Keratinocyte (primary cell): Measurements from ENCODE around the gene DPP8. TPM values are rescaled to one million over a fixed set of nuclear protein-coding genes. Genes with fewer than 3 reads are reported as not detected.

Source experiments
- DNase-seq: peaks from one replicate; pipeline ENCODE4 v3.0.0-alpha.2; 2011; ENCODE audit warnings: low read depth, missing footprints, low spot score
- FAIRE-seq: peaks from 2 replicates; lab custom pipeline; 2011; peaks lifted over from hg19 to GRCh38; lab: Jason Lieb, UNC
- H2AFZ ChIP-seq: 2 replicates; pipeline ENCODE4 v1.6.0; 2012; ENCODE audit warnings: low read length, control low read depth, inconsistent platforms; ENCODE audit not compliant: control insufficient read depth
- H3K27ac ChIP-seq: 2 replicates; pipeline ENCODE4 v1.5.1; 2011; ENCODE audit warnings: low read length; ENCODE audit not compliant: control insufficient read depth, insufficient read depth
- H3K27me3 ChIP-seq: 3 replicates; pipeline ENCODE4 v1.6.0; 2011; ENCODE audit warnings: low read length; ENCODE audit not compliant: control insufficient read depth, insufficient read depth; ENCODE audit errors: extremely low read depth
- H3K36me3 ChIP-seq, 2 experiments: 2 replicates in 1 of 2; 3 replicates in 1 of 2; pipeline ENCODE4 v1.5.1; 2011; ENCODE audit warnings: low read length in 2 of 2, mild to moderate bottlenecking in 1 of 2; ENCODE audit not compliant: control insufficient read depth in 2 of 2, insufficient read depth in 2 of 2; ENCODE audit errors: extremely low read depth in 1 of 2
- H3K4me1 ChIP-seq: 3 replicates; pipeline ENCODE4 v1.5.1; 2011; ENCODE audit warnings: low read length; ENCODE audit not compliant: control insufficient read depth, insufficient read depth; ENCODE audit errors: extremely low read depth
- H3K4me2 ChIP-seq: 3 replicates; pipeline ENCODE4 v1.6.0; 2011; ENCODE audit warnings: low read depth, low read length; ENCODE audit not compliant: control insufficient read depth, insufficient read depth; ENCODE audit errors: extremely low read depth
- H3K4me3 ChIP-seq, 3 experiments: fragments of 200-600 bp in 1 of 3; sonication (generic) in 1 of 3; 2 replicates in 2 of 3; 3 replicates in 1 of 3; pipeline ENCODE4 v1.5.1; 2011 to 2016; ENCODE audit warnings: low read length in 3 of 3, mild to moderate bottlenecking in 3 of 3, control low read depth in 2 of 3, inconsistent platforms in 1 of 3, low read depth in 1 of 3, mixed read lengths in 1 of 3, mixed run types in 1 of 3, moderate library complexity in 1 of 3; ENCODE audit not compliant: control insufficient read depth in 2 of 3, insufficient read depth in 2 of 3; ENCODE audit errors: extremely low read depth in 1 of 3
- H3K79me2 ChIP-seq: 2 replicates; pipeline ENCODE4 v1.6.0; 2012; ENCODE audit warnings: low read length; ENCODE audit not compliant: control insufficient read depth, insufficient read depth
- H3K9ac ChIP-seq: 3 replicates; pipeline ENCODE4 v1.6.0; 2011; ENCODE audit warnings: low read length; ENCODE audit not compliant: control insufficient read depth, insufficient read depth; ENCODE audit errors: extremely low read depth
- H3K9me1 ChIP-seq: 3 replicates; pipeline ENCODE4 v1.6.0; 2011; ENCODE audit warnings: low read length; ENCODE audit not compliant: control insufficient read depth, insufficient read depth; ENCODE audit errors: extremely low read depth
- H3K9me3 ChIP-seq: 2 replicates; pipeline ENCODE4 v1.5.1; 2012; ENCODE audit warnings: low read depth, low read length; ENCODE audit not compliant: control insufficient read depth
- H4K20me1 ChIP-seq: 3 replicates; pipeline ENCODE4 v1.6.0; 2011; ENCODE audit warnings: low read length; ENCODE audit not compliant: control insufficient read depth, insufficient read depth; ENCODE audit errors: extremely low read depth
- EZH2 ChIP-seq: IDR thresholded peaks from one replicate; pipeline ENCODE4 v1.6.1; 2012; ENCODE audit warnings: inconsistent platforms, mild to moderate bottlenecking, low read length, moderate library complexity
- dilution Hi-C: fragments of 300-500 bp; cut with MboI; formaldehyde crosslinking; loops from one replicate; pipeline ENCODE4 v1.7.0; 2020; ENCODE audit warnings: low sequenced_read_pairs; ENCODE audit not compliant: extremely low pct_ligation_motif_present
- polyA plus RNA-seq, 5 experiments: library from polyadenylated mRNA; depleted of rRNA in 3 of 5; stranded (reverse) in 3 of 5; stranded (forward) in 1 of 5; unstranded in 1 of 5; fragments of >200 nt; gene quantifications; 1 replicate in 1 of 5; 2 replicates in 3 of 5; 3 replicates in 1 of 5; pipeline versions ENCODE4 v1.2.1 to v1.2.3, GENCODE V29; 2011 to 2012; ENCODE audit warnings: missing spikeins in 2 of 5, low read depth in 1 of 5, low replicate concordance in 1 of 5
- TF ChIP-seq, protein P1 (sequence below), 3 experiments: IDR thresholded peaks in 1 of 3; conservative IDR thresholded peaks in 1 of 3; optimal IDR thresholded peaks in 1 of 3; 2 replicates in 2 of 3; 3 replicates in 1 of 3; pipeline versions ENCODE3 to v1.5.1; 2011; ENCODE audit warnings: low read length in 3 of 3, mild to moderate bottlenecking in 3 of 3, moderate library complexity in 2 of 3, control low read depth in 1 of 3, inconsistent platforms in 1 of 3; ENCODE audit not compliant: insufficient read depth in 2 of 3; ENCODE audit errors: extremely low read depth in 1 of 3

The DPP8 gene
- polyA plus RNA-seq, 1 donor (not counting 4 experiments of a cell fraction or from before 2014, with no cell fraction given): 21.6 TPM

DNA sequence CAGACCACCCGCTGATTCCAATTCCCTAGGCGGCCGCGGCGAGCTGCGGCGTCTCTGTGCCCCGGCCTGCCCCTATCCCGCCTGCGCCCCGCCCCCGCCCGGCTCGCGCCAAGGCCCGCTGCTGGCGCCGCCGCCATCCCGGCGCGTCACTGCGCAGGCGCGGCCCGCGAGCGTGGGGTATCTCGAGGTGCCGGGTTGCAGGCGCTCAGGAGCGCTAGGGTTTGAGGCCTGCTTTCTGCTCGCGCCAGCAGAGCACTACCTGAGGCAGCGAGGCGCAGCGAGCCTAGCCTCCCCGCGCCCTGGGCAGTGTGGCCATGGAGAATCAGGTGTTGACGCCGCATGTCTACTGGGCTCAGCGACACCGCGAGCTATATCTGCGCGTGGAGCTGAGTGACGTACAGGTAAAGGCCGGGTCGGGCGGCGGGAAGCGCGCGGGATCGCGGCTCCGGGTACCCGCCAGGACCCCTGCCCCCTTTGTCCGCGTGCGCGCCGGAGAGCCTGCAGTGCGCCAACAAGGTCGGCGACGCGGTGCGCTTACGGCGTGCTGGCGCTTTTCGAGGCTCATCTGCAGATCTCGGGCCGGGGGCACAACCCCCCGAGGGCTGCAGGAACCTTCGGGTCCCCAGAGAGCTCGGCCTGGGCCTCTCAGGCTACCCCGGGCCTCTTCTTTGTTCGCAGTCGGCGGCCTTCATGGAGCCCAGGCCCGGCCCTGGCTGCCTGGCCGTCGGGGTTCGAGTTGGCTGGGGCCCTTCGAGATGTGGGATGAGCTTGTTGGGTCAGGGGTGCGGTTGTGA lies 13.0 kb upstream of the DPP8 start, which contains the start of gene HACD3:
Gene HACD3, plus strand, starts transcription at position 146 of the 794 bp plus-strand sequence. Its CDS starts 169 bp downstream, at position 315.
- FAIRE-seq (no peak), DNase-seq (no peak)
- TF ChIP-seq EZH2: no peak
- TF ChIP-seq, protein P1, sequence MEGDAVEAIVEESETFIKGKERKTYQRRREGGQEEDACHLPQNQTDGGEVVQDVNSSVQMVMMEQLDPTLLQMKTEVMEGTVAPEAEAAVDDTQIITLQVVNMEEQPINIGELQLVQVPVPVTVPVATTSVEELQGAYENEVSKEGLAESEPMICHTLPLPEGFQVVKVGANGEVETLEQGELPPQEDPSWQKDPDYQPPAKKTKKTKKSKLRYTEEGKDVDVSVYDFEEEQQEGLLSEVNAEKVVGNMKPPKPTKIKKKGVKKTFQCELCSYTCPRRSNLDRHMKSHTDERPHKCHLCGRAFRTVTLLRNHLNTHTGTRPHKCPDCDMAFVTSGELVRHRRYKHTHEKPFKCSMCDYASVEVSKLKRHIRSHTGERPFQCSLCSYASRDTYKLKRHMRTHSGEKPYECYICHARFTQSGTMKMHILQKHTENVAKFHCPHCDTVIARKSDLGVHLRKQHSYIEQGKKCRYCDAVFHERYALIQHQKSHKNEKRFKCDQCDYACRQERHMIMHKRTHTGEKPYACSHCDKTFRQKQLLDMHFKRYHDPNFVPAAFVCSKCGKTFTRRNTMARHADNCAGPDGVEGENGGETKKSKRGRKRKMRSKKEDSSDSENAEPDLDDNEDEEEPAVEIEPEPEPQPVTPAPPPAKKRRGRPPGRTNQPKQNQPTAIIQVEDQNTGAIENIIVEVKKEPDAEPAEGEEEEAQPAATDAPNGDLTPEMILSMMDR (optimal IDR thresholded peaks at IDR 0.05 in 1 of 3, IDR thresholded peaks at IDR 0.05 in 1 of 3, conservative IDR thresholded peaks at IDR 0.05 in 1 of 3; ENCODE audit: extremely low read depth in 1 of 3, insufficient read depth in 2 of 3, low read length in 3 of 3): no peak
- no peaks in the 10 kb centered on the region for H3K9me3 ChIP-seq
- H3K9me1 ChIP-seq: peaks cover 2% of the 10 kb centered on the region
- H3K4me2 ChIP-seq: peak within 1 kb of the TSS; percentile 95
- H4K20me1 ChIP-seq: peaks cover 4% of the 10 kb centered on the region
- H2AFZ ChIP-seq: peak within 1 kb of the TSS; percentile 98
- dilution Hi-C loops: no loop called here
- peak within 1 kb of the TSS; percentile 84 for H3K27ac ChIP-seq
- H3K79me2 ChIP-seq: peaks cover 47% of the 10 kb centered on the region
- peak within 1 kb of the TSS; percentile 86 to 92 (median 86) for H3K4me3 ChIP-seq
- peaks cover 41% of the 10 kb centered on the region for H3K4me1 ChIP-seq
- no peaks in the 10 kb centered on the region for H3K27me3 ChIP-seq
- peak within 1 kb of the TSS; percentile 92 for H3K9ac ChIP-seq
- H3K36me3 ChIP-seq: no peaks in the 10 kb centered on the region

DNA sequence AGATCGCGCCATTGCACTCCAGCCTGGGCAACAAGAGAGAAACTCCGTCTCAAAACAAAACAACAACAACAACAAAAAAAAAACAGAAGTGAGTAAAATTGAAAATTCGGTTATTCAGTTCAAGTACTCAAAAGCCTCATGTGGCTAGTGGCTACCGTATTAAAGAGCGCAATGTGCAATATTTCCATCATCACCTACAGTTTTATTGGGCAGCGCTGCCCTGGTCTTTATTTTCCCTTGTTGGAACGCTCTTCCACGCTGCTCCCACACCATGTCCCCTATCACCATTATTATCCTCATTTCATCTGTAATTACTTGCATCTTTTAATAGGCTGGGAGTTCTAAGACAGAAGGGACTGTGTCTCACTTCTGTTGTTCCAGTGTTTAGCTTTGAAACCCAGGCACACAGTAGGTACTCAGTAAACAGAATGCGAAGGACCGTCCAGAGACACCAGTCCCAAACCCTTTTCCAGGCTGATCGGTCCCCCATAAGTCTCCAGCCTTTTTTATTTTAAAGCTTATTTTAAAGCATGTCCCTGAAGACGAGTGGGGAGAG lies 12.4 kb upstream of the DPP8 start:
- Histone ChIP-seq H3K9ac (peak overlapping the region; percentile 92), H3K36me3 (no peaks in the 10 kb centered on the region), H3K27ac (peak overlapping the region; percentile 45), H3K79me2 (peaks cover 40% of the 10 kb centered on the region), H3K9me1 (peaks cover 2% of the 10 kb centered on the region), H3K4me2 (peak overlapping the region; percentile 95), H3K4me3 (peak overlapping the region; percentile 86 to 92 (median 86)), H4K20me1 (peaks cover 3% of the 10 kb centered on the region), H3K4me1 (peaks cover 35% of the 10 kb centered on the region), H3K27me3 (no peaks in the 10 kb centered on the region), H2AFZ (peak overlapping the region; percentile 98), H3K9me3 (no peaks in the 10 kb centered on the region)
- no peak for TF ChIP-seq EZH2
- TF ChIP-seq, protein P1 (optimal IDR thresholded peaks at IDR 0.05 in 1 of 3, IDR thresholded peaks at IDR 0.05 in 1 of 3, conservative IDR thresholded peaks at IDR 0.05 in 1 of 3; ENCODE audit: extremely low read depth in 1 of 3, insufficient read depth in 2 of 3, low read length in 3 of 3): no peak
- FAIRE-seq: no peak
- DNase-seq: no peak
- dilution Hi-C loops: no loop called here
